Measurements from ENCODE around the gene MEF2C. TPM values are rescaled to one million over a fixed set of nuclear protein-coding genes. Genes with fewer than 3 reads are reported as not detected.

Gene MEF2C
- total RNA-seq, 1 experiment from 2014 or later: 13.0 TPM

GRCh38 chr5:88758184-88758583, 124.8 kb downstream of the MEF2C start:
- ChIA-PET RAD21 (ENCODE audit: low non-redundant PET in 1 of 2, low total read pairs in 2 of 2, uncharacterized antibody in 2 of 2, unreplicated experiment in 2 of 2) (no interaction called here), CTCF (no interaction called here), POLR2A (no interaction called here)
- Histone ChIP-seq H3K36me3 (ENCODE audit: control insufficient read depth in 1 of 2, insufficient read depth in 2 of 2, low read length in 2 of 2) (no peaks in the 10 kb centered on the region), H3K4me3 (replicated peaks in 1 of 2; ENCODE audit: low read depth in 1 of 2, low read length in 2 of 2) (no peak overlapping the region), H3K9me2 (ENCODE audit: insufficient read depth) (no peaks in the 10 kb centered on the region), H3K4me2 (ENCODE audit: low read length) (no peak overlapping the region), H3K79me2 (ENCODE audit: insufficient read depth, low read length) (no peaks in the 10 kb centered on the region), H3K4me1 (ENCODE audit: control insufficient read depth in 1 of 2, insufficient read depth in 2 of 2, low read length in 2 of 2) (no peaks in the 10 kb centered on the region), H4K20me1 (ENCODE audit: insufficient read depth) (no peaks in the 10 kb centered on the region), H3K27me3 (ENCODE audit: insufficient read depth, low read length) (no peaks in the 10 kb centered on the region), H3K9ac (ENCODE audit: low read length) (no peak overlapping the region), H3K27ac (ENCODE audit: low read depth, low read length) (no peak overlapping the region), H3K9me3 (ENCODE audit: control insufficient read depth in 1 of 2, insufficient read depth in 1 of 2, low read depth in 1 of 2, low read length in 2 of 2) (no peaks in the 10 kb centered on the region), H2AFZ (ENCODE audit: low read depth, low read length, poor library complexity, severe bottlenecking) (no peak overlapping the region)
- TF ChIP-seq SIN3A (IDR thresholded peaks at IDR 0.05; ENCODE audit: low read depth): no peak
- no peak for DNase-seq (ENCODE audit: low read depth, low spot score)
- intact Hi-C loops (cut with micrococcal nuclease): no loop called here
- ATAC-seq: no peak
- no TSS peak for BruUV-seq (replicated peaks)

GRCh38 chr5:88756953-88757352, 126.0 kb downstream of the MEF2C start:
- ChIA-PET POLR2A (no interaction called here), CTCF (no interaction called here), RAD21 (ENCODE audit: low non-redundant PET in 1 of 2, low total read pairs in 2 of 2, uncharacterized antibody in 2 of 2, unreplicated experiment in 2 of 2) (no interaction called here)
- H3K9me2 ChIP-seq (ENCODE audit: insufficient read depth): no peaks in the 10 kb centered on the region
- no TSS peak for BruUV-seq (replicated peaks)
- no peaks in the 10 kb centered on the region for H3K79me2 ChIP-seq (ENCODE audit: insufficient read depth, low read length)
- no peak overlapping the region for H3K27ac ChIP-seq (ENCODE audit: low read depth, low read length)
- H3K4me1 ChIP-seq (ENCODE audit: control insufficient read depth in 1 of 2, insufficient read depth in 2 of 2, low read length in 2 of 2): no peaks in the 10 kb centered on the region
- intact Hi-C loops (cut with micrococcal nuclease): no loop called here
- H3K27me3 ChIP-seq (ENCODE audit: insufficient read depth, low read length): no peaks in the 10 kb centered on the region
- no peak overlapping the region for H3K9ac ChIP-seq (ENCODE audit: low read length)
- no peak for TF ChIP-seq CBX3 (IDR thresholded peaks at IDR 0.05; ENCODE audit: low read depth)
- no peak for TF ChIP-seq ZNF274 (IDR thresholded peaks at IDR 0.05; ENCODE audit: low read depth, low read length)
- TF ChIP-seq ELF1 (IDR thresholded peaks at IDR 0.05; ENCODE audit: borderline replicate concordance, low read depth): no peak
- TF ChIP-seq FOSL1 (IDR thresholded peaks at IDR 0.05; ENCODE audit: low read depth): no peak
- TF ChIP-seq JUND (IDR thresholded peaks at IDR 0.05): no peak
- TF ChIP-seq, protein P1, sequence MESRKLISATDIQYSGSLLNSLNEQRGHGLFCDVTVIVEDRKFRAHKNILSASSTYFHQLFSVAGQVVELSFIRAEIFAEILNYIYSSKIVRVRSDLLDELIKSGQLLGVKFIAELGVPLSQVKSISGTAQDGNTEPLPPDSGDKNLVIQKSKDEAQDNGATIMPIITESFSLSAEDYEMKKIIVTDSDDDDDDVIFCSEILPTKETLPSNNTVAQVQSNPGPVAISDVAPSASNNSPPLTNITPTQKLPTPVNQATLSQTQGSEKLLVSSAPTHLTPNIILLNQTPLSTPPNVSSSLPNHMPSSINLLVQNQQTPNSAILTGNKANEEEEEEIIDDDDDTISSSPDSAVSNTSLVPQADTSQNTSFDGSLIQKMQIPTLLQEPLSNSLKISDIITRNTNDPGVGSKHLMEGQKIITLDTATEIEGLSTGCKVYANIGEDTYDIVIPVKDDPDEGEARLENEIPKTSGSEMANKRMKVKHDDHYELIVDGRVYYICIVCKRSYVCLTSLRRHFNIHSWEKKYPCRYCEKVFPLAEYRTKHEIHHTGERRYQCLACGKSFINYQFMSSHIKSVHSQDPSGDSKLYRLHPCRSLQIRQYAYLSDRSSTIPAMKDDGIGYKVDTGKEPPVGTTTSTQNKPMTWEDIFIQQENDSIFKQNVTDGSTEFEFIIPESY (IDR thresholded peaks at IDR 0.05; ENCODE audit: extremely low read depth, insufficient replicate concordance, low read length): no peak
- no peak for TF ChIP-seq RAD21 (IDR thresholded peaks at IDR 0.05; ENCODE audit: low read depth)
- no peak for TF ChIP-seq EZH2phosphoT487 (IDR thresholded peaks at IDR 0.05; ENCODE audit: borderline replicate concordance)
- TF ChIP-seq ZFX (IDR thresholded peaks at IDR 0.05): no peak
- TF ChIP-seq EZH2 (IDR thresholded peaks at IDR 0.05): no peak
- TF ChIP-seq POLR2A (IDR thresholded peaks at IDR 0.05; ENCODE audit: borderline replicate concordance, extremely low read depth, insufficient read depth, insufficient read length): no peak
- no peak for TF ChIP-seq SIN3A (IDR thresholded peaks at IDR 0.05; ENCODE audit: low read depth)
- TF ChIP-seq CEBPB (IDR thresholded peaks at IDR 0.05; ENCODE audit: low read depth): no peak
- TF ChIP-seq SP1 (IDR thresholded peaks at IDR 0.05; ENCODE audit: low read depth): no peak
- TF ChIP-seq REST (IDR thresholded peaks at IDR 0.05; ENCODE audit: low read depth): no peak
- TF ChIP-seq EGR1 (IDR thresholded peaks at IDR 0.05; ENCODE audit: low read depth): no peak
- TF ChIP-seq SRF (IDR thresholded peaks at IDR 0.05; ENCODE audit: low read depth): no peak
- TF ChIP-seq, protein P2, sequence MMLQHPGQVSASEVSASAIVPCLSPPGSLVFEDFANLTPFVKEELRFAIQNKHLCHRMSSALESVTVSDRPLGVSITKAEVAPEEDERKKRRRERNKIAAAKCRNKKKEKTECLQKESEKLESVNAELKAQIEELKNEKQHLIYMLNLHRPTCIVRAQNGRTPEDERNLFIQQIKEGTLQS (IDR thresholded peaks at IDR 0.05): no peak
- TF ChIP-seq TCF7L2 (IDR thresholded peaks at IDR 0.05; ENCODE audit: borderline replicate concordance, extremely low read depth, insufficient read depth, insufficient read length): no peak
- H3K9me3 ChIP-seq (ENCODE audit: control insufficient read depth in 1 of 2, insufficient read depth in 1 of 2, low read depth in 1 of 2, low read length in 2 of 2): no peaks in the 10 kb centered on the region
- no peak overlapping the region for H3K4me3 ChIP-seq (replicated peaks in 1 of 2; ENCODE audit: low read depth in 1 of 2, low read length in 2 of 2)
- no peak overlapping the region for H2AFZ ChIP-seq (ENCODE audit: low read depth, low read length, poor library complexity, severe bottlenecking)
- ATAC-seq (no peak), DNase-seq (ENCODE audit: low read depth, low spot score) (no peak)
- H4K20me1 ChIP-seq (ENCODE audit: insufficient read depth): no peaks in the 10 kb centered on the region
- no peak overlapping the region for H3K4me2 ChIP-seq (ENCODE audit: low read length)
- H3K36me3 ChIP-seq (ENCODE audit: control insufficient read depth in 1 of 2, insufficient read depth in 2 of 2, low read length in 2 of 2): no peaks in the 10 kb centered on the region
